Nucleus accumbens (tissue), 56 donors: ENCODE data around the gene NETO2.
A peak's percentile ranks its signal among the peaks of the same experiment; 100 is the strongest.
"Not testable (repeated sequence)": the region's sequence is repeated elsewhere in the genome, so short reads cannot be mapped to it uniquely, and the experiment has no call there.

Experiments
- DNase-seq, 56 donors: peaks; one replicate each; lab custom pipeline; 2025; lab: John Stamatoyannopoulos, UW

NETO2 gene

GRCh38 chr16:47143677-47144558 is at the start of gene NETO2:
TSS of gene NETO2 (minus strand) at chr16:47143945. CDS start at chr16:47143612, 333 bp downstream.
- peak in 41 of 56 donors; percentile 15 to 69 (median 44) for DNase-seq

- DNase-seq: no peak
Observed at GRCh38 chr16:47182318-47182717, 38.6 kb upstream of the NETO2 start.

- DNase-seq: not testable (repeated sequence)
Observed at GRCh38 chr16:47181066-47181465, 37.3 kb upstream of the NETO2 start.

GRCh38 chr16:47180073-47180472 is 36.3 kb upstream of the NETO2 start:
- DNase-seq: no peak

GRCh38 chr16:47175152-47175551 is 31.4 kb upstream of the NETO2 start:
- no peak for DNase-seq

- DNase-seq: no peak
Observed at GRCh38 chr16:47162670-47163420, 19.1 kb upstream of the NETO2 start.

- no peak for DNase-seq
Observed at GRCh38 chr16:47161464-47161863, 17.7 kb upstream of the NETO2 start.

GRCh38 chr16:47160422-47160821 is 16.7 kb upstream of the NETO2 start:
- no peak for DNase-seq

GRCh38 chr16:47158992-47159391 is 15.2 kb upstream of the NETO2 start:
- DNase-seq: no peak

GRCh38 chr16:47156680-47157215 is 13.0 kb upstream of the NETO2 start:
- DNase-seq: no peak

GRCh38 chr16:47152501-47152900 is 8.8 kb upstream of the NETO2 start:
- not testable (repeated sequence) for DNase-seq

GRCh38 chr16:47150067-47150466 is 6.3 kb upstream of the NETO2 start:
- no peak for DNase-seq

- peak in 2 of 56 donors; percentile 24 to 44 for DNase-seq
Observed at GRCh38 chr16:47144559-47144877, 773 bp upstream of the NETO2 start.

- peak in 30 of 56 donors; percentile 6 to 63 (median 36) for DNase-seq
Observed at GRCh38 chr16:47142821-47143676, 696 bp downstream of the NETO2 start.

- DNase-seq: no peak
Observed at GRCh38 chr16:47142486-47142820, 1.3 kb downstream of the NETO2 start.

GRCh38 chr16:47141773-47142485 is 1.8 kb downstream of the NETO2 start:
- peak in 55 of 56 donors; percentile 14 to 92 (median 76) for DNase-seq

GRCh38 chr16:47140686-47141085 is 3.1 kb downstream of the NETO2 start:
- DNase-seq: no peak

GRCh38 chr16:47139561-47140185 is 4.1 kb downstream of the NETO2 start:
- peak in 1 of 56 donors; percentile 6 for DNase-seq

- not testable (repeated sequence) for DNase-seq
Observed at GRCh38 chr16:47137925-47138324, 5.8 kb downstream of the NETO2 start.
